Activated CD4-positive, alpha-beta memory T cell treated with anti-CD3 and anti-CD28 coated beads, Interleukin-2, amount 10 ng/mL, durations not matched to agents 7 days and 5 days (primary cell): Measurements from ENCODE around the gene ARHGAP6. TPM values are rescaled to one million over a fixed set of nuclear protein-coding genes. Genes with fewer than 3 reads are reported as not detected.

Experiments used
- CTCF ChIA-PET: fragments of 350-600 bp; sonication (Branson Sonifier 250); formaldehyde crosslinking; loops from one replicate; lab custom pipeline; 2021; ENCODE audit warnings: antibody characterized with exemption, inconsistent platforms; lab: Charles Lee
- POLR2A ChIA-PET: fragments of 350-600 bp; sonication (Branson Sonifier 250); formaldehyde crosslinking; loops from one replicate; lab custom pipeline; 2021; ENCODE audit warnings: antibody characterized with exemption; lab: Charles Lee
- DNase-seq: peaks from one replicate; pipeline ENCODE4 v3.0.0-alpha.2; 2020
- H3K27ac Mint-ChIP-seq: one replicate; pipeline ENCODE4 v1.8.0; 2021; ENCODE audit warnings: mild to moderate bottlenecking, mixed read lengths
- H3K27me3 Mint-ChIP-seq: one replicate; pipeline ENCODE4 v1.8.0; 2021; ENCODE audit warnings: mixed read lengths
- H3K36me3 Mint-ChIP-seq: one replicate; pipeline ENCODE4 v1.8.0; 2021; ENCODE audit warnings: low read depth, mixed read lengths
- H3K4me1 Mint-ChIP-seq: one replicate; pipeline ENCODE4 v1.8.0; 2021; ENCODE audit warnings: mixed read lengths
- H3K4me3 Mint-ChIP-seq: one replicate; pipeline ENCODE4 v1.8.0; 2021; ENCODE audit warnings: mild to moderate bottlenecking, mixed read lengths
- H3K9me3 Mint-ChIP-seq: one replicate; pipeline ENCODE4 v1.8.0; 2021; ENCODE audit warnings: mixed read lengths
- total RNA-seq, 2 experiments: library from RNA; stranded (reverse); gene quantifications; one replicate each; pipeline ENCODE4 v1.2.3, GENCODE V29; 2021

Gene ARHGAP6
- total RNA-seq, 2 experiments from 2014 or later: not detected

DNA sequence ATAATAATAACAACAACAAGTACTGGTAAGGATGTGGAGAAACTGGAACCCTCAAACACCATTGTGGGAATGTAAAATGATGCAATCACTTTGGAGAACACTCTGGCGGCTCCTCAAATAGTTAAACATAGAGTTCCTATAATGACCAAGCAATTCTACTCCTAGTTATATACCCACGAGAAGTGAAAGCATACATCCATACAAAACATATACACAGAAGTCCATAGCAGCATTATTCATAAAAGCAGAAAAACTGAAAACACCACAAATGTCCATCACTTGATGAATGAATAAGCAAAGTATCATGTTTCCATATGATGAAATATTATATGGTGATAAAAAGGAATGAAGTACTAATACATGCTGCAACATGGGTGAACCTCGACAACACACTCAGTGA, 255.8 kb downstream of the ARHGAP6 start:
- ChIA-PET CTCF (no interaction called here), POLR2A (no interaction called here)
- Mint-ChIP-seq H3K4me1 (no peaks in the 10 kb centered on the region), H3K4me3 (no peak overlapping the region), H3K36me3 (no peaks in the 10 kb centered on the region), H3K27me3 (no peaks in the 10 kb centered on the region), H3K27ac (no peak overlapping the region), H3K9me3 (no peaks in the 10 kb centered on the region)
- no peak for DNase-seq

DNA sequence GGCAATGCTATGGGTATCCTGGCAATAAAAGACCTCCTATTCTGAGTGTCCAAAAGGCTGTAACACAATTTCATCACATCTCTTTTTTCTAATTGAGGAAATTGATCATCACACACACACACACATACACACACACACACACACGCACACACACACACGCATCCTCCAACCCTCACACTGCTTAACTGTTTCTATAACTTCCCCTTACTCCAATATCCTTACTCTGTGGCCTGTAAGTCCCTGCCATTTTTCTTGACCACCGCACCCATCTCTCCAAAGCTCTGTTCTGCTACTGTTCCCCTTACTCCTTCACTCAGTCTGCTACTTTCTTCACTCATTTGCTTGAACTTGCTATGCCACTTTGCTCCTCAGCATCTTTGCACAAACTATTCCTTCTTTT, 256.9 kb downstream of the ARHGAP6 start:
- H3K27me3 Mint-ChIP-seq: no peaks in the 10 kb centered on the region
- no peaks in the 10 kb centered on the region for H3K9me3 Mint-ChIP-seq
- CTCF ChIA-PET: no interaction called here
- H3K4me3 Mint-ChIP-seq: no peak overlapping the region
- no peaks in the 10 kb centered on the region for H3K4me1 Mint-ChIP-seq
- no peak overlapping the region for H3K27ac Mint-ChIP-seq
- POLR2A ChIA-PET: no interaction called here
- H3K36me3 Mint-ChIP-seq: no peaks in the 10 kb centered on the region
- DNase-seq: no peak

DNA sequence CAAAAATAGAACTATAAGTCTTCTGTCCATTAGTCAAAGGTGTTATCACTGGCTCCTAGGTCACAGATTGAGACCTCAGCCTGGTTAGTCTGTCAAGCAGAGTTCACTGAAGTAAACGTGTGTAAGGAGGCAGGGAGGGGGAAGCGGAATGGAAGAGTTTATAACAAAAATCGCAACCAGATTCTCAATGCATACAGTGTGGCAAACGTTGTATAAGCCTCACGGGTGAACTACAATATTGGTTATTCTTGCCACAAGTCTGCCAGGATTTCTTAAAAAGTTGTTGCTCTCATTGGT, 257.7 kb downstream of the ARHGAP6 start:
- H3K27ac Mint-ChIP-seq: no peak overlapping the region
- H3K27me3 Mint-ChIP-seq: no peaks in the 10 kb centered on the region
- DNase-seq: no peak
- CTCF ChIA-PET: no interaction called here
- no peaks in the 10 kb centered on the region for H3K9me3 Mint-ChIP-seq
- no peaks in the 10 kb centered on the region for H3K4me1 Mint-ChIP-seq
- H3K4me3 Mint-ChIP-seq: no peak overlapping the region
- H3K36me3 Mint-ChIP-seq: no peaks in the 10 kb centered on the region
- POLR2A ChIA-PET: no interaction called here

DNA sequence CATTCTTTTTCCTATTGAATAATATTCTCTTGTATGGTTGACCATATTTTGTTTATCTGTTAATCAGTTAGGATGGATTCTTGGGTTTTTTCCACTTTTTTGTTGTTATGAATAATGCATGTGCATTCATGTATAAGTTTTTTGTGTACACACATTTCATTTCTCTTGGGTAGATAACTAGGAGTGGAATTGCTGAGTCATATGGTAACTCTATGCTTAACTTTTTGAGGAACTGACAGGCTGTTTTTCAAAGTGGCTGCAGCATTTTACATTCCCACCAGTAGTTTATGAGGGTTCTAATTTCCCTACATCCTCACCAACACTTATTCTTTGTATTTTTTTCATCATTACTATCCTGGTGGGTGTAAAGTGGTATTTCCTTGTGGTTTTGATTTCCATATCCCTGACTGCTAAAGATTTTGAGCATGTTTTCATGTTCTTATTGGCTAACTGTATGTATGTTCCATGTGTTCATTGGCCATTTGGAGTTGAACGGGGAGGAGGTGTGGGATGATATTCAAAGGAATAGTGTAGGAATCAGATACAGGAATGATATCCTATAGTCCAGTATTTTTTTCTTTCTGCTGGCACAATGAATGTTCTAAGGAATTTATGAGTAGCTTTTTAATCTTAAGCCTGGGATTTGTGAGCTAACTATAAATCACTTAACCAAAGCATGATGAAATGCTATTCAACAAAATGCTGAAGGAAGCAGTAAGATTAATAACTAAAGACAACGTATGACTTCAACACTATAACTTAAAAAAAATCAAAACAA, 258.2 kb downstream of the ARHGAP6 start:
- H3K4me1 Mint-ChIP-seq: no peaks in the 10 kb centered on the region
- H3K36me3 Mint-ChIP-seq: no peaks in the 10 kb centered on the region
- POLR2A ChIA-PET: no interaction called here
- H3K27ac Mint-ChIP-seq: no peak overlapping the region
- no peak overlapping the region for H3K4me3 Mint-ChIP-seq
- no peaks in the 10 kb centered on the region for H3K9me3 Mint-ChIP-seq
- no peaks in the 10 kb centered on the region for H3K27me3 Mint-ChIP-seq
- no peak for DNase-seq
- CTCF ChIA-PET: no interaction called here

DNA sequence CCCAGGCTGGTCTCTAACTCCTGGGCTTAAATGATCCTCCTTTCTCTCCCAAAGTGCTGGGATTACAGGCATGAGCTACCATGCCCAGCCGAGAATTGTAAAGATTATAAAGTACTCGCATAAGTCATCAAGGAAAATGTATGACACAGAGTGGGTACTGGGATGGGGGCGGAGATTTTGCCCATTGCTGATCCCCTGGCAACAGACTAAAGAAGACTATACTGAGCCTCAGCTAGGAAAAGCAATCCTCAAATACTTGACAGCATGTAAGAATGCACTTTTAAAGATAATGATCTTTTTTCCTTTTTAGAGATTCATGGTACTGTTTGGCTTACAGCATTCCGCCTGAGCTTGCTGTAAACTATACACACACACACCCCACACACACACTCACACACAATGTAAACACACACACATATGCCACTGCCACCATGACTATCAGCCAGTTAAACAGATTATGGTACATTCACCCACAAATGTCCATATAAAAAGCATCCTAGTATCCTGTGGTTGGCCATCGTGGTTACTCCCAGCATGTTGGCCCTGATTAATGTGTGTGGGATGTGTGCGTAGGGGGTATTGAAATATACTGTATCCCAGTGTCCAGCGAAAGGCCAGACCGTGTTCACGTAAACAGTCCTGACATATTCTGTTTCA, 259.5 kb downstream of the ARHGAP6 start:
- Mint-ChIP-seq H3K27me3 (no peaks in the 10 kb centered on the region), H3K4me3 (no peak overlapping the region), H3K4me1 (no peaks in the 10 kb centered on the region), H3K36me3 (no peaks in the 10 kb centered on the region), H3K27ac (no peak overlapping the region), H3K9me3 (no peaks in the 10 kb centered on the region)
- no peak for DNase-seq
- POLR2A ChIA-PET: no interaction called here
- CTCF ChIA-PET: no interaction called here

DNA sequence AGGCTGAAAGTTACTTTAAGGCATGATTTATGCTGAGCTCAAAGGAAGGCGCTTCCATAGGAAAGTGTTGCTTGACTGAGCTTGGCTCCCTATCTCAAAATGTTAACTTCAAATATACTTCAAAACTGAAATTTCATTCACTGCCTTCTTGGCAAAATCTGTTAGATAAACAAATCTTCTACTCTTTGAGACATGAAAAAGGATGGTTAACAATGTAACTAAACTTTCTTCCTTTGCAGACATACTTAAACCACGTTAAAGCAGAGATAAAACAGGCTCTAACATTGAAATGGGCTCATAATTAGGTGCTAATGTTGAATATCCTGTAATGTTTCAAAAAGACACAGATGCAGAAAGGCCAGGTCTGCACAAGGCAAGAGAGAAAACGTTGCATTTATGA, 262.1 kb downstream of the ARHGAP6 start:
- Mint-ChIP-seq H3K27ac (no peak overlapping the region), H3K4me1 (no peaks in the 10 kb centered on the region), H3K36me3 (no peaks in the 10 kb centered on the region), H3K27me3 (no peaks in the 10 kb centered on the region), H3K9me3 (no peaks in the 10 kb centered on the region), H3K4me3 (no peak overlapping the region)
- no peak for DNase-seq
- ChIA-PET POLR2A (no interaction called here), CTCF (no interaction called here)

DNA sequence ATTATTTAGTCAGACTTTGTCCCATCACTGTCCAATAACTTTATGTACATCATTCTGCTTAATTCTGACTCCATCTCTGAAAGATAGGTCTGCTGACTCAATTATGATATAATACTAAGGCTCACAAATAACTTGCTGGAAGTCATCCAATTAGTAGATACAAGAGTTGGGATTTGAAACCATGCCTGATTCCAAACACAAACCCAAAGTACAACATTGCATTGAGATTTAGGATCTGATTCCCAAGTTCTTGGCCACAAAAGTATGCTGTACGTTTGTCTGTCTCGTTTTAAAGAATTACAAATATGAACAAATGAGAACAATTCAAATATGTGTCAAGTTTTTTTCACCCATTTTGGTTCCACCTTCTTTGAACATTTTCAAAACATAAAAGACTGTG, 263.8 kb downstream of the ARHGAP6 start:
- no peaks in the 10 kb centered on the region for H3K9me3 Mint-ChIP-seq
- no peak overlapping the region for H3K4me3 Mint-ChIP-seq
- no peaks in the 10 kb centered on the region for H3K27me3 Mint-ChIP-seq
- POLR2A ChIA-PET: no interaction called here
- H3K27ac Mint-ChIP-seq: no peak overlapping the region
- no peak for DNase-seq
- CTCF ChIA-PET: no interaction called here
- no peaks in the 10 kb centered on the region for H3K4me1 Mint-ChIP-seq
- no peaks in the 10 kb centered on the region for H3K36me3 Mint-ChIP-seq

DNA sequence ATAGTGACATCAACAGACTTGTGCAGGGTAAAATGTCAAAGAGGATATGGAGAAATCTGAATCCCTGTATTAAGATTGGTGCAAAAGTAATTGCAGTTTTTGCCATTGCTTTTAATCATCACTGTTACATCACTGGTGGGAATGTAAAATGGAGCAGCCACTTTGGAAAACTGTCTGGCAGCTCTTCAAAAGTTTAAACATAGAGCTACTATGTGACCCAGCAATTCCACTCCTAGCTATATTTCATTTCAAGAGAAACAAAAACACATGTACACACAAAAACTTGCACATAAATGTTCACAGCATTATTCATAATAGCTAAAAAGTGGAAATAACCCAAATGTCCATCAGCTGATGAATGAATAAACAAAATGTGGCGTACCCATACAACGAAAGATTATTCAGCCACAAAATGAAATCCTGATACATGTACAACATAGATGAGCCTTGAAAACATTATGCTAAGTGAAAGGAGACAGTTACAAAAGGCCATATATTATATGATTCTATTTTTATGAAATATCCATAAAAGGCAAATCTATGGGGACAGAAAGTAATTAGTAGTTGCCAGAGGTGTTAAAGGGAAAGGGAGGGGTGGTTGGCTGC, 266.1 kb downstream of the ARHGAP6 start:
- H3K36me3 Mint-ChIP-seq: no peaks in the 10 kb centered on the region

DNA sequence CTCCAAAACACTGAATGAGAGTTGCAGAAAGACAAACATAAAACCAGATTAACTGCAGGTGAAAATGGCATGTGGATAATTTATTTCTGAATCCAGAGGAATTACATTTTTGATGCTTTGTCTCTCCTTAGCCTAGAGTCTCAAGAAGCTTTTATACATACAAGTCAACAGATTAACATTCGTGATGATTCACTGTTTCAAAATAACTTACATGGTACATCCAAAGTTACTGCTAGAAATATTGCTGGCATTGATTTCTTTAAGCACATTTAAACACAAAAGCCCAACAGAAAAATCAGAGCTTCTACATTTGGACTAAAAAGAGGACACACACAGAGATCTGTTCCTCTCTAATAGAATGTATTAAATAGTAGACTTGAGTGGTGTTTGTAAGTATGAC, 266.9 kb downstream of the ARHGAP6 start:
- Mint-ChIP-seq H3K4me1 (no peaks in the 10 kb centered on the region), H3K4me3 (no peak overlapping the region), H3K27ac (no peak overlapping the region), H3K9me3 (no peaks in the 10 kb centered on the region), H3K36me3 (no peaks in the 10 kb centered on the region), H3K27me3 (no peaks in the 10 kb centered on the region)
- ChIA-PET CTCF (no interaction called here), POLR2A (no interaction called here)
- DNase-seq: no peak

More for the DNA sequence above, 266.1 kb downstream of the ARHGAP6 start:
- Mint-ChIP-seq H3K9me3 (no peaks in the 10 kb centered on the region), H3K27me3 (no peaks in the 10 kb centered on the region), H3K4me3 (no peak overlapping the region), H3K4me1 (no peaks in the 10 kb centered on the region), H3K27ac (no peak overlapping the region)
- ChIA-PET POLR2A (no interaction called here), CTCF (no interaction called here)
- no peak for DNase-seq

DNA sequence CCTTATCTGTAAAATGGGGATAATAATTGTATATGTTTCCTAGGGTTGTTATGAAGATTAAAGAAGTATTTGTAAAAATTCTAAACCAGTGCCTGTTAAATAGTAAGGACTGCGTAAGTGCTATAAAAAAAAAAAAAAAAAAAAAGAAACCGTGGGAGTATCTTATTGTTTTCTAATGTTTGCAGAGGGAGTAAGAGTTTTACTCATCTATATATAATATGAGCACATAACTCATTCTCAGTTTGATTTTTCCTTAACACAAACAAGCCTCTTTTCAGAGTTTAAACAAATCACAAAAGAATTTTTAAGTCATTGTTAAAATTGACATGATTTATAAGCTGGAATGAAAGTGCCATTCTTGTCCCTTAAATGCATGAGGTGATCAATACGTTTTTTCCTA, 267.6 kb downstream of the ARHGAP6 start:
- no peak for DNase-seq
- H3K4me1 Mint-ChIP-seq: no peaks in the 10 kb centered on the region
- CTCF ChIA-PET: no interaction called here
- H3K4me3 Mint-ChIP-seq: no peak overlapping the region
- H3K27me3 Mint-ChIP-seq: no peaks in the 10 kb centered on the region
- no peak overlapping the region for H3K27ac Mint-ChIP-seq
- no peaks in the 10 kb centered on the region for H3K36me3 Mint-ChIP-seq
- no peaks in the 10 kb centered on the region for H3K9me3 Mint-ChIP-seq
- POLR2A ChIA-PET: no interaction called here

DNA sequence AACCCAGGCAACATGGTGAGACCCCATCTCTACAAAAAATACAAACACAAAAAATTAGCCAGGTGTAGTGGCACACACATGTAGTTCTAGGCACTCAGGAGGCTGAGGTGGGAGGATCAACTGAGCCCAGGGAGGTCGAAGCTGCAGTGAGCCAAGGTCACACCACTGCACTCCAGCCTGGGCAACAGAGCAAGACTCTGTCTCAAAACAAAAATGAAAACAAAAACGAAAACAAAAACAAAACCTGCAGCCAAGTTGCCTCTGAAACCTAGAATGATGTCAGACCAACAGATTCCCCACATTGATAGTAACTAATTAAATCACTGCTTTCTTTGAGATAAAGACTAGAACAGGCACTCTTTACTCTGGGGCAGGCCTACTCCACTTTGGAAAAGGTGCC, 268.0 kb downstream of the ARHGAP6 start:
- DNase-seq: no peak
- Mint-ChIP-seq H3K4me1 (no peaks in the 10 kb centered on the region), H3K4me3 (no peak overlapping the region), H3K9me3 (no peaks in the 10 kb centered on the region), H3K27me3 (no peaks in the 10 kb centered on the region), H3K36me3 (no peaks in the 10 kb centered on the region), H3K27ac (no peak overlapping the region)
- CTCF ChIA-PET: no interaction called here
- POLR2A ChIA-PET: no interaction called here

DNA sequence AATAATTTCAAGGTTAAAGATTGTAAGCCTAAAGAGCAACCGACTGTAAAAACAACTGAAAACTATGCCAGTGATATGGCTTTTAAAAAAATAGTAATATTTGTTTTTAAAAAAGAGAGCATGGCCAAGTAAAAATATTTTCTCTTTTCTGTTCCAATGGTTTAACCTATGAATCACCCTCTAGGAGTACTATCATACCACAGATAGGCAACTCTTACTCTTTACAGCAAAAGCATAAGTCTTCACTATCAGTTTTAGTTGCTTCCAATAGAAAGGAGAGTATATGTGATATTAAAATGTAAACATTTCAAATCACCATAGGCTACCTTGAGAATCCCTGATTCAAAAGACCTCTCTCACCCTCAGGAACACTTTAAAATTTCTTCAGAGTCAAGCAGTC, 269.9 kb downstream of the ARHGAP6 start:
- ChIA-PET CTCF (no interaction called here), POLR2A (no interaction called here)
- Mint-ChIP-seq H3K27me3 (no peaks in the 10 kb centered on the region), H3K36me3 (no peaks in the 10 kb centered on the region), H3K4me3 (no peak overlapping the region), H3K4me1 (no peaks in the 10 kb centered on the region), H3K9me3 (no peaks in the 10 kb centered on the region), H3K27ac (no peak overlapping the region)
- DNase-seq: no peak

DNA sequence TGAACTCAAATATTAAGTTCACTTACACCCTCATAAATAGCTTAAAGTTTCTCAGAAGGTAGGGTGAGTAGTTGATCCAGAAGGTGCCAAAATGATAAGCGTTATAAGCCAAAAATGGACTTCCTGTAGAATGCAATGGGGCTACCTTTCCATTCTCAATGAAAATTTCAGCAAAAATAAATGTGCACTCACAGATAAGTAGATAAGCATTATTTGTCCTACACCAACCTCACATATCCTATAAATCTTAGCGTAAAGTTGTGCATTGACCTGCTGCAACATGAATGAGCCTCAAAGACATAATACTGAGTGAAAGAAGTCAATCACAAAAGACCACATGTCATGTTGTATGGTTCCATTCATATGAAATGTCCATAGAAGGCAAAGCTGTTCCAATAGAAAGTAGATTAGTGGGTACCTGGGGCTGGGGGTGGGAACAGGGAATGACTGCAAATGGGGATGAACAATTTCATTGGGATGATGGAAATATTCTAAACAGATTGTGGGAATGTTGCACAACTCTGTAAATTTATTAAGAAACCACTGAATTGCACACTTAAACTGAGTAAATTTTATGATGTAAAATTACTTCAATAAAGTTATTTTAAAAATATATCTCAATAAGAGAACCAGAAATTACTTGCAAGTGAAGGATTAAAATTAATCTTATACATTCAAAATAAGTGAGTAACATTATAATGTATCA, 271.6 kb downstream of the ARHGAP6 start:
- no peak overlapping the region for H3K4me3 Mint-ChIP-seq
- no peak for DNase-seq

More for the DNA sequence above, 271.6 kb downstream of the ARHGAP6 start:
- POLR2A ChIA-PET: no interaction called here
- no peaks in the 10 kb centered on the region for H3K4me1 Mint-ChIP-seq
- CTCF ChIA-PET: no interaction called here
- no peak overlapping the region for H3K27ac Mint-ChIP-seq
- H3K27me3 Mint-ChIP-seq: no peaks in the 10 kb centered on the region
- no peaks in the 10 kb centered on the region for H3K9me3 Mint-ChIP-seq
- no peaks in the 10 kb centered on the region for H3K36me3 Mint-ChIP-seq
